Left lung (tissue), 10 donors: ENCODE measurements around the gene CD70. TPM values are rescaled to one million over a fixed set of nuclear protein-coding genes. Genes with fewer than 3 reads are reported as not detected.
A peak's percentile ranks its signal among the peaks of the same experiment; 100 is the strongest.
"Not testable (repeated sequence)": the region's sequence is repeated elsewhere in the genome, so short reads cannot be mapped to it uniquely, and the experiment has no call there.

Source experiments
- ATAC-seq: fragments of 200-7000 bp; cut with Tn5 transposase; one replicate; pipeline ENCODE4 v1.9.1; 2020; ENCODE audit warnings: moderate library complexity
- DNase-seq, 4 donors: peaks; one replicate each; pipeline ENCODE4 v3.0.0-alpha.2; 2013 to 2020
- H3K27ac ChIP-seq, 2 donors: fragments of 200-600 bp; sonication (generic) in 1 of 2; one replicate each; pipeline versions ENCODE4 v1.5.0 to v1.8.0; 2020 to 2021
- H3K27me3 ChIP-seq, 2 donors: fragments of 200-600 bp; sonication (generic) in 1 of 2; one replicate each; pipeline versions ENCODE4 v1.5.0 to v1.8.0; 2020 to 2021
- H3K36me3 ChIP-seq, 2 donors: fragments of 200-600 bp; sonication (generic) in 1 of 2; one replicate each; pipeline versions ENCODE4 v1.5.0 to v1.8.0; 2020 to 2021
- H3K4me1 ChIP-seq, 2 donors: fragments of 200-600 bp; one replicate each; pipeline ENCODE4 v1.8.0; 2021
- H3K4me3 ChIP-seq, 2 donors: fragments of 200-600 bp; sonication (generic) in 1 of 2; one replicate each; pipeline versions ENCODE4 v1.5.0 to v1.8.0; 2020 to 2021; ENCODE audit warnings: mild to moderate bottlenecking in 1 of 2
- H3K9me3 ChIP-seq, 2 donors: fragments of 200-600 bp; sonication (generic) in 1 of 2; one replicate each; pipeline versions ENCODE4 v1.5.0 to v1.8.0; 2020 to 2021
- CTCF ChIP-seq, 2 donors: fragments of 200-600 bp; sonication (generic) in 1 of 2; IDR thresholded peaks; one replicate each; pipeline versions ENCODE4 v1.5.0 to v1.8.0; 2021; ENCODE audit warnings: antibody characterized with exemption in 2 of 2
- intact Hi-C, 2 donors: fragments of 100-400 bp; cut with DNase I; formaldehyde crosslinking; loops; one replicate each; pipeline versions ENCODE4 v1.11.2 to v1.14.2; 2022
- polyA plus RNA-seq, 6 donors: library from polyadenylated mRNA; unstranded; fragments of 120-200 nt; gene quantifications; one replicate each; pipeline ENCODE4 v1.2.1, GENCODE V29; 2013; ENCODE audit not compliant: insufficient read length in 6 of 6
- total RNA-seq, 2 donors: library from RNA; stranded (reverse); fragmentation: NEBNext Ultra II Directional; extraction: Animal tissue kit (Norgen Biotek cat#: 25700); gene quantifications; one replicate each; pipeline ENCODE4 v1.2.1, GENCODE V29; 2021
- donor health status: DM: no; HTN: yes; CAD: no.
- donor health status: DM: no; HTN: no; CAD: no.

Gene CD70
- total and polyA plus RNA-seq, 8 donors, result 0.22 to 0.53 (median 0.39) TPM; not detected in 4

- Histone ChIP-seq H3K4me3 (no peak overlapping the region), H3K9me3 (no peaks in the 10 kb centered on the region), H3K36me3 (no peaks in the 10 kb centered on the region), H3K27me3 (peaks cover 59 to 94% of the 10 kb centered on the region in 2 donors), H3K27ac (no peak overlapping the region), H3K4me1 (peaks cover 0 to 27% of the 10 kb centered on the region in 2 donors)
- intact Hi-C loops, result no loop called here
- peak; percentile 29 for ATAC-seq
- no peak for TF ChIP-seq CTCF (IDR thresholded peaks at IDR 0.05)
- no peak for DNase-seq
These were observed 3.7 kb downstream of the CD70 start for GRCh38 chr19:6587093-6587820.

- DNase-seq, result no peak
- Histone ChIP-seq H3K27me3 (peaks cover 55 to 89% of the 10 kb centered on the region in 2 donors), H3K9me3 (no peaks in the 10 kb centered on the region), H3K4me3 (no peak overlapping the region), H3K4me1 (peaks cover 0 to 27% of the 10 kb centered on the region in 2 donors), H3K27ac (no peak overlapping the region), H3K36me3 (no peaks in the 10 kb centered on the region)
- intact Hi-C loops, result no loop called here
- ATAC-seq, result no peak
- TF ChIP-seq CTCF (IDR thresholded peaks at IDR 0.05), result no peak
These were observed 4.2 kb downstream of the CD70 start for GRCh38 chr19:6586726-6587092.

GRCh38 chr19:6586056-6586455 lies 4.9 kb downstream of the CD70 start:
- Histone ChIP-seq H3K4me1 (peaks cover 0 to 23% of the 10 kb centered on the region in 2 donors), H3K27ac (no peak overlapping the region), H3K27me3 (peaks cover 48 to 82% of the 10 kb centered on the region in 2 donors), H3K4me3 (no peak overlapping the region), H3K36me3 (no peaks in the 10 kb centered on the region), H3K9me3 (no peaks in the 10 kb centered on the region)
- ATAC-seq (no peak), DNase-seq (no peak)
- no peak for TF ChIP-seq CTCF (IDR thresholded peaks at IDR 0.05)
- intact Hi-C loops, result no loop called here

GRCh38 chr19:6582515-6583484 lies 8.2 kb downstream of the CD70 start:
- peaks cover 17 to 49% of the 10 kb centered on the region in 2 donors for H3K27me3 ChIP-seq
- H3K36me3 ChIP-seq, intact Hi-C loops, H3K4me3 ChIP-seq, DNase-seq, H3K9me3 ChIP-seq, H3K4me1 ChIP-seq, ATAC-seq, H3K27ac ChIP-seq: not testable (repeated sequence)

- DNase-seq (peak in 1 of 4 donors; percentile 45), ATAC-seq (peak; percentile 68)
- Histone ChIP-seq H3K4me1 (no peaks in the 10 kb centered on the region), H3K27ac (no peak overlapping the region), H3K4me3 (no peak overlapping the region), H3K9me3 (no peaks in the 10 kb centered on the region), H3K27me3 (peaks cover 0 to 25% of the 10 kb centered on the region in 2 donors), H3K36me3 (no peaks in the 10 kb centered on the region)
- intact Hi-C loops, result no loop called here
- no peak for TF ChIP-seq CTCF (IDR thresholded peaks at IDR 0.05)
These were observed 10.6 kb downstream of the CD70 start for GRCh38 chr19:6580313-6580712.
